NCI-H2107 treated with DMSO at 0.1 percent for 48 hours (cell line): ENCODE data around the gene AGTR2.
"Not testable (repeated sequence)": the region's sequence is repeated elsewhere in the genome, so short reads cannot be mapped to it uniquely, and the experiment has no call there.

Source experiments
- DNase-seq: peaks from one replicate; lab custom pipeline; 2025; ENCODE audit not compliant: unreplicated experiment; lab: John Stamatoyannopoulos, UW

AGTR2 gene, protein sequence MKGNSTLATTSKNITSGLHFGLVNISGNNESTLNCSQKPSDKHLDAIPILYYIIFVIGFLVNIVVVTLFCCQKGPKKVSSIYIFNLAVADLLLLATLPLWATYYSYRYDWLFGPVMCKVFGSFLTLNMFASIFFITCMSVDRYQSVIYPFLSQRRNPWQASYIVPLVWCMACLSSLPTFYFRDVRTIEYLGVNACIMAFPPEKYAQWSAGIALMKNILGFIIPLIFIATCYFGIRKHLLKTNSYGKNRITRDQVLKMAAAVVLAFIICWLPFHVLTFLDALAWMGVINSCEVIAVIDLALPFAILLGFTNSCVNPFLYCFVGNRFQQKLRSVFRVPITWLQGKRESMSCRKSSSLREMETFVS

DNA sequence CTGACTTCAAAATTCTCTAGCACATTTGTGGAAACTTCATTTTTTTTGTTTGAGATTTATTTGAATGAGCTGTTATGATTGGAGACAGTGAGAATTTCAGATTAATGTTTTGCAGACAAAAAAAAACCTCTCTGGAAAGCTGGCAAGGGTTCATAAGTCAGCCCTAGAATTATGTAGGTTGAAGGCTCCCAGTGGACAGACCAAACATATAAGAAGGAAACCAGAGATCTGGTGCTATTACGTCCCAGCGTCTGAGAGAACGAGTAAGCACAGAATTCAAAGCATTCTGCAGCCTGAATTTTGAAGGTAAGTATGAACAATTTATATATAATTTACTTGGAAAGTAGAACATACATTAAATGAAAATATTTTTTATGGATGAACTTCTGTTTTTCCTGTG, at the start of gene AGTR2:
AGTR2 (plus strand) TSS at position 234 of the 400 bp plus-strand sequence. CDS start 1,537 bp downstream, outside the sequence.
- no peak for DNase-seq

DNA sequence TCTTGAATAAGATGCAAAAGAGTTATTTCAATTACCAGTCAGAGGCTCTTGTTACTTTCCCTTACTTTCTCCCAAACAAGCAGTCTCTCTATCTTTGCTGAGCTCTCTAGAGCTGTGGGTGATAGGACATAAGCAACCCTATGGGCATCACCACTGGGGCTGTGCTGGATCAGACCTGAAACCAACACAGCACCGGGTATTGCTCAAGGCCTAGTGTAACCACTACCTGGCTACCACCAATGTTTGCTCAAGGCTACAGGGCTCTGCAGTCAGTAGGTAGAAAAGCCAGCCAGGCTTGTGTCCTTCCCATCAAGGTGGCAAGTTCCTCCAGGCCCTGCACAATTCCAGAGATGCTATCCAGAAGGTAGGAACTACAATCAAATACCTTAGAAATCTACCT, 35.3 kb upstream of the AGTR2 start:
- DNase-seq, result no peak

DNA sequence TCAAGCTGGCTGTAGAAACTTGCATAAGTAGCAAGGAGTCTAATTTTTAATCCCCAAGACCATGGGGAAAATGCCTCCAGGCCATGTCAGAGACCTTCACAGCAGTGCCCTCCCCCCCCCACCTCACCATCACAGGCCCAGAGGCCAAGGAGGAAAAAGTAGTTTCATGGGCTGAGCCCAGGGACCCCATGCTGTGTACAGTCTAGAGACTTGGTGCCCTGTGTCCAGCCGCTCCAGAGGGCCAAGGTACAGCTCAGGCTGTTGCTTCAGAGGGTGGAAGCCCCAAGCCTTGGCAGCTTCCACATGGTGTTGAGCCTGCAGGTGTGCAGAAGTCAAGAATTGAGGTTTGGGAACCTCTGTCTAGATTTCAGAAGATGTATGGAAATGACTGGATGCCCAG, 29.3 kb upstream of the AGTR2 start:
- not testable (repeated sequence) for DNase-seq

DNA sequence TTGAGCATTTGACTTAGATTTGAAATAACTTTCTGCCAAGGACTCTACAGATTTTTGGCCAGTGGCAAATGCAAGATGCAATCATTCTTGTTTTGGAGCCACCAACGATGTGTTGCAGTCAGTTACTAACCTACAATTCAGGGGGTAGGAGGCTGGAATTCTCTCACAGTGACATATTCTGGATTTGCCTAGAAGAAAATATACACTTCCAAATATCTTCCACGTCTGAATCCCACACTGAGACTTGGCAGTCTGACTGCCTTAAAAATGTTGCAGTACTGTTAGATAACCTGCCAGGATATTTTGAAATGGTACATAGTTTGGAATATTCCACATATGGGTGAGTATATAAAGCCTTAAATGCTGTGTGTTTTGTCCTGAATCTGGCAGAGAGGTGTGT, 27.6 kb upstream of the AGTR2 start:
- no peak for DNase-seq

DNA sequence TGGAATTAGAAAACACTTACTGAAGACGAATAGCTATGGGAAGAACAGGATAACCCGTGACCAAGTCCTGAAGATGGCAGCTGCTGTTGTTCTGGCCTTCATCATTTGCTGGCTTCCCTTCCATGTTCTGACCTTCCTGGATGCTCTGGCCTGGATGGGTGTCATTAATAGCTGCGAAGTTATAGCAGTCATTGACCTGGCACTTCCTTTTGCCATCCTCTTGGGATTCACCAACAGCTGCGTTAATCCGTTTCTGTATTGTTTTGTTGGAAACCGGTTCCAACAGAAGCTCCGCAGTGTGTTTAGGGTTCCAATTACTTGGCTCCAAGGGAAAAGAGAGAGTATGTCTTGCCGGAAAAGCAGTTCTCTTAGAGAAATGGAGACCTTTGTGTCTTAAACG, 2.4 kb downstream of the AGTR2 start:
- DNase-seq, result no peak

DNA sequence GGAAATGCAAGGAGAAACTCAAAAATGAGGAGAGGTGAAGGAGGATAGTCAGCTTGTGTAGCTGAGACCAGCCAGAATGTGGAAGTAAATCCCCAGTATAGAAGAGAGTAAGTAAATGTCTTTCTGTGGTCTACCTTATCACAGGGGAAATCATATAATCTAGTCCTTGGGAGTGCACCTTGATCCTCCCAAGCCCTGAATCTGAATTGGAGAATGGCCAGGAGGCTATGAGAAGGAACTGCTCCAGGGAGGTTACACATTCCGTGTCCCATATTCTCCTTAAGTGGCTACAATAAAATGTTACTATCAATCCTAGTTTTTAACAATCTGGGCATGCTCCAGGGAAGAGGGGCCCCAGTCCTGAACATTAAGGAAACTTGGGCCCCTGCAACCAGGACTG, 10.8 kb downstream of the AGTR2 start:
- DNase-seq, result no peak

DNA sequence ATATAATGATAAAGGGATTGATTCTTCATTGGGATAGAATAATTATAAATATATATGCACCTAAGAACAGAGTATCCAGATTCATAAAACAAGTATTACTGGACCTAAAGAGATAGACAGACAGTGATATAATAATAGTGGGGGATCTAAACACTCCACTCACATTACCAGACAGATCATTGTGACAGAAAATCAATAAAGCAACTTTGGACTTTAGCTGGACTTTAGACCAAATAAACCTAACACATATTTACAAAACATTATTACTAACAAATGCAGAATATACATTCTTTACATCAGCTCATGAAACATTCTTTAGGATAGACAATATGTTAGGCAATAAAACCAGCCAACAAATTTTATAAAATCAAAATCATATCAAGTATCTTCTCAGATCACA, 14.6 kb downstream of the AGTR2 start:
- DNase-seq, result no peak

DNA sequence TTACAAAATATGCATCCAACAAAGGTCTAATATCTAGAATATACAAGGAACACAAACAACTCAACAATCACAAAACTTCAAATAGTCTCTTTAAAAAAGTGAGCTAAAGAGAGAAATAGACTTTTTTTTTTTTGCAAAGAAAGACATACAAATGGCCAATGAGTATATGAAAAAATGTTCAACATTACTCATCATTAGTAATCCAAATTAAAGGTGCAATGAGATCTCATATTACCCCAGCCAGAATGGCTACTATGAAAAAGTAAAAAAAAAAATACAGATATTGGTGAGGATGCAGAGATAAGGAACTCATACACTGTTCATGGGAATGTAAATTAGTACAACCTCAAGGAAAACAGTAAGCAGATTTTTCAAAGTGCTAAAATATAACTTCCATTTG, 24.1 kb downstream of the AGTR2 start:
- DNase-seq, result no peak

DNA sequence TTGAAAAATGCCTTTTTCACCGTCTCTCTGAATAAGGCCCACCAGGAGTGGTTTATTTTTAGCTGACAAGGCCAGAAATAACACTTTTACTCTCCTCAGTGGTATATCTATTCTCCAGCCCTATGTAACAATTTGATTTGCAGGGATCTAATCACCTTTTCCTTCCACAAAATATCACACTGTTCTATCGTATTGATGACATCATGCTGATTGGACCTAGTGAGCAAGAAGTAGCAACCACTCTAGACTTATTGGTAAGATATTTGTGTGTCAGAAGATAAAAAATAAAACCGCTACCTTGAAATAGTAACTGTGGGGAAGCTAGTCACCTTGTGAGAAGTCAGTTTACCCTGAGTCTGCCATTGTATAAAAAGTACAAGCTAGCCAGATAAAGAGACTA, 27.7 kb downstream of the AGTR2 start:
- no peak for DNase-seq

DNA sequence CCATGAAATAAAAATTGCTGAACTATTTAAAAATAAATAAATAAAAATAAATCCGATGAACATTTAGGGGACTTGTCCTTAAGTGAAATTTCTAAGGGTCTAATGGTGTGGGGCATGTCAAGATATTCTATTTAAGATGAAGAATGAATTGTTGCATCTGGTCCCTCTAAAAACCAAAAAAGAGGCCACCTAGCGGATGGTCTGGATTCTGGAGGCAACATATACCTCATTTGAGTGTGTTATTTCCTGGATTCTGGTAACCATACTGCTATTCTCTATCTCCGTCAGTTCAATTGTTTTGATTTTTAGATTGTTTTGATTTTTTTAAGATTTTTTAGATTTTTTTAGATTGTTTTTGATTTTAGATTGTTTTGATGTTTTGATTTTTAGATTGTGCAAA, 28.3 kb downstream of the AGTR2 start:
- DNase-seq, result no peak

DNA sequence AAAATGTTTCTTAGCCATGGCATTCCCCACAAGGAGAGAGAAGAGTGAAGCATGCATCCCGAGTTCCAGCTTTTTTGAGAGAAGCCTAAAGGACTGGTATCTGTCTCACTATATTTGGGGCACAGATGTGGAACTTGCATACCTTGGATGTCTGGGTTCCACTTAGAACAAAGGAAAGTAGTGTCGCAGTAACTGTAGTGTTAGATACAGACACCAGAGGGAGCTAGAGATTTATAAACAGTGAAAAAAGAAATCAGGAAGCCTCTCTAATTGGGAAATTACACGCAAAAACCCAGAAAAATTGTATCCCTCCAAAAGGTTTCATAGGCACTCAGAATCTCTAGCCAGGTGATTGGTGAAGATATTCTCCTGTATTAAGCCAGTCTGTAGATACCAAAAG, 34.4 kb downstream of the AGTR2 start:
- peak; percentile 20 for DNase-seq

DNA sequence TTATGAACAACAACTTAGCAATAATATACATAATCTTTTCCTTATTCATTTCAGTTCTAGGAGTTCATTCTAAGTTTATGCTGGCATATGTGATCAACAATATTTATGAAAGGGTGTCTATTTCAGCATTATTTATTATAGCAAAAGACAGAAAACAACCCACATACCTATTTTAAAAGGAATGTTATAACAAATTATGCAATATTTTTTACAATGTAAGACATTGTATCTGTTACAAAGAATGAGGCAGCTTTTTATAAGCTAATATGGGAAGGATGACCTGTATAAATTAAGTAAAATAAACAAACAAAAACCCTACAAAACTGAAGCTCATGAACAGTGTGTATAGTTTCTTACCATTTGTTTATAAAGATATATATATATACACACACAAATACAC, 42.7 kb downstream of the AGTR2 start:
- no peak for DNase-seq

DNA sequence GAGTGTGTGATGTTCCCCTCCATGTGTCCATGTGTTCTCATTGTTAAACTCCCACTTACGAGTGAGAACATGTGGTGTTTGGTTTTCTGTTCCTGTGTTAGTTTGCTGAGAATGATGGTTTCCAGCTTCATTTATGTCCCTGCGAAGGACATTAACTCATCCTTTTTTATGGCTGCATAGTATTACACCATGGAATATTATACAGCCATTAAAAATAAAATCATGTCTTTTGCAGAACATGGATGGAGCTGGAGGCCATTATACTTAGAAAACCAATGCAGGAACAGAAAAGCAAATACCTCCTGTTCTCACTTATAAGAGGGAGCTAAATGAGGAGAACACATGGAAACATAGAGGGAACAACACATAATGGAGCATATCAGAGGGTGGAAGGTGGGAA, 46.5 kb downstream of the AGTR2 start:
- not testable (repeated sequence) for DNase-seq
